Heart left ventricle (tissue), 13 donors: ENCODE measurements around the gene CPB2.

Source experiments
- CTCF ChIP-seq, 12 donors: fragments of 200-600 bp; sonication (generic) in 4 of 12; IDR thresholded peaks; one replicate each; pipeline versions ENCODE4 v1.5.0 to v1.8.0; 2018 to 2022; ENCODE audit warnings: antibody characterized with exemption in 12 of 12, mild to moderate bottlenecking in 5 of 12
- POLR2A ChIP-seq, 2 donors: fragments of 450-650 bp; IDR thresholded peaks; one replicate each; pipeline ENCODE4 v1.6.1; 2017; ENCODE audit warnings: antibody characterized with exemption in 2 of 2, mild to moderate bottlenecking in 2 of 2, moderate library complexity in 2 of 2
- donor health status: ischemic (EF 13 %, LVEDD 7.1; RV severe dilation, severe dysfunction).
- donor health status: DM: no; HTN: yes; CAD: no.
- donor health status: DM: no; HTN: no; CAD: no.
- donor health status: ischemic (EF 25% LVEDD 6.9; RV normal size, moderate dysfunction).
- donor health status: ischemic (EF 25% LVEDD 5.7; RV mildly dilated, moderate dysfunction).
- donor health status: ischemic (EF 35%, LVEDD 5.7; RV mildly dilated, moderate dysfunction).
- donor health status: nonischemic (EF 11% LVEDD 7.7; RV severe dilation, severe dysfunction).
- donor health status: DM: yes; HTN: yes; CAD: no.
- donor health status: PGD.
- donor health status: ischemic (EF 29% LVEDD 5.4; RV normal size, mild dysfunction).
- donor health status: nonischemic (EF 23%, LVEDD 6.1; RV moderate dilation, normal function).

- no peak for TF ChIP-seq CTCF (IDR thresholded peaks at IDR 0.05)
- TF ChIP-seq POLR2A (IDR thresholded peaks at IDR 0.05), result no peak
Measured at GRCh38 chr13:46122304-46122703, 17.5 kb upstream of the CPB2 start.
